HepG2 (cell line): ENCODE data around the gene SNRNP48. TPM values are rescaled to one million over a fixed set of nuclear protein-coding genes. Genes with fewer than 3 reads are reported as not detected.

Source experiments
- RAD51 ChIP-seq: fragments of 450-650 bp; IDR thresholded peaks from 2 replicates; pipeline ENCODE4 v1.6.1; 2016; ENCODE audit warnings: borderline replicate concordance
- SIX4 ChIP-seq: sonication (generic); formaldehyde crosslinking; IDR thresholded peaks from 2 replicates; pipeline ENCODE4 v1.4.0; 2020; ENCODE audit warnings: missing genetic modification reagents
- TEAD2 ChIP-seq: sonication (generic); formaldehyde crosslinking; IDR thresholded peaks from 2 replicates; pipeline ENCODE4 v1.9.0; 2021; ENCODE audit warnings: missing genetic modification reagents
- TOPORS ChIP-seq: sonication (generic); formaldehyde crosslinking; IDR thresholded peaks from 2 replicates; pipeline ENCODE4 v1.8.0; 2023; ENCODE audit warnings: mild to moderate bottlenecking, missing genetic modification reagents
- polyA plus RNA-seq, 8 experiments: library from polyadenylated mRNA; depleted of rRNA in 3 of 8; stranded (reverse) in 7 of 8; unstranded in 1 of 8; fragments of >200 nt; fragmentation: Illumina TruSeq in 4 of 8; extraction: Trizol in 4 of 8; gene quantifications; 2 replicates each; pipeline versions ENCODE4 v1.2.1 to v1.2.3, GENCODE V29; 2011 to 2016; ENCODE audit warnings: low read depth in 4 of 8, missing spikeins in 1 of 8, mixed read lengths in 1 of 8; ENCODE audit not compliant: insufficient read depth in 1 of 8
- total RNA-seq, 5 experiments: library from RNA; depleted of rRNA; stranded (reverse); fragments of >200 nt; fragmentation: Illumina TruSeq; extraction: Trizol; gene quantifications; 2 replicates each; pipeline ENCODE4 v1.2.3, GENCODE V29; 2016; ENCODE audit warnings: low read depth in 1 of 5
- TF ChIP-seq, protein P1 (sequence below): sonication (generic); formaldehyde crosslinking; IDR thresholded peaks from 2 replicates; pipeline ENCODE4 v1.4.0; 2020; ENCODE audit warnings: missing genetic modification reagents, borderline replicate concordance
- TF ChIP-seq, protein P2 (sequence below): sonication (generic); formaldehyde crosslinking; IDR thresholded peaks from 2 replicates; pipeline ENCODE4 v1.4.0; 2020; ENCODE audit warnings: missing genetic modification reagents, borderline replicate concordance
- TF ChIP-seq, protein P3 (sequence below): sonication (generic); formaldehyde crosslinking; IDR thresholded peaks from 2 replicates; pipeline ENCODE4 v1.4.0; 2020; ENCODE audit warnings: missing genetic modification reagents
- TF ChIP-seq, protein P4 (sequence below): sonication (generic); formaldehyde crosslinking; IDR thresholded peaks from 2 replicates; pipeline ENCODE4 v1.4.0; 2020; ENCODE audit warnings: low read depth, mild to moderate bottlenecking, missing genetic modification reagents
- TF ChIP-seq, protein P5 (sequence below): sonication (generic); formaldehyde crosslinking; IDR thresholded peaks from 2 replicates; pipeline ENCODE4 v1.5.1; 2020; ENCODE audit warnings: missing genetic modification reagents, mild to moderate bottlenecking, borderline replicate concordance
- TF ChIP-seq, protein P6 (sequence below): sonication (generic); formaldehyde crosslinking; IDR thresholded peaks from 2 replicates; pipeline ENCODE4 v1.4.0; 2020; ENCODE audit warnings: missing genetic modification reagents, low read depth, mild to moderate bottlenecking, borderline replicate concordance

SNRNP48 gene
- total and polyA plus RNA-seq, 2 of the 13 experiments (the other 11 are each of a cell fraction or from before 2014, with no cell fraction given): 17.5 to 47.5 TPM

DNA sequence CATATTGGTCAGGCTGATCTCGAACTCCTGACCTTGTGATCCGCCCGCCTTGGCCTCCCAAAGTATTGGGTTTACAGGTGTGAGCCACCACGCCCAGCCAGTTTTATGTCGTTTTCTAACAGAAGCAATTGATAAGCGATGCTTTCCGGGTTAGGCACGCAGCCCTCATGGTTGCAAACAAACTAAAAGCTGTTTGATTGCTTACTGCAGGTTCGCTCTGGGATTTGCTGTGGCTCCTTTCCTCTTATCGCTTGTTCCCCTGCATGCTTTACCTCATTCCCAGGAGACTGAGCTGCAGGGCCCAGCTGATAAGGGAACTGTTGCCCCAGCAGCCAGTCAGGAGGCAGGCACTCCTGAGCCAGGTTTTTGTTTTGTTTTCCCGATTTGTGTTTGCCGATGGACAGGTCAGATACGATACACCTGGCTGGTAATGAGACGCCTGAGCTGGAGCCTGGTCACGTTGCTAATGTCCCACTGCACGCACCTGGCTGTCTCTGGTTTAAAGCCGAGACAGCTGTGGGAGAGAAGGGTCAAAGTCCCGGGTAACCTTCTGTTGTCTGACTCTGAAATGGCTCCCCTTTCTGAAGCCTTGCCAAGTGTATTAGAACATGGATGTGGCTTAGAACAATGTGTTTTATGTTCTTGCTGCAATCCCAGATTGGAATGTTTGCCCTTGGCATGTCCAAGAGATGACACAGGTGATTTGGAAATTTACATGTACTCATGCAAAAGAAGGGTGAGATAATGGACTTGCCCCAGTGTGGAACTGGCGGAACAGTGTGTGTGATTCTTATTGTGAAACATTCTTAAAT, 28.6 kb upstream of the SNRNP48 start (continued):
- TF ChIP-seq, protein P1, sequence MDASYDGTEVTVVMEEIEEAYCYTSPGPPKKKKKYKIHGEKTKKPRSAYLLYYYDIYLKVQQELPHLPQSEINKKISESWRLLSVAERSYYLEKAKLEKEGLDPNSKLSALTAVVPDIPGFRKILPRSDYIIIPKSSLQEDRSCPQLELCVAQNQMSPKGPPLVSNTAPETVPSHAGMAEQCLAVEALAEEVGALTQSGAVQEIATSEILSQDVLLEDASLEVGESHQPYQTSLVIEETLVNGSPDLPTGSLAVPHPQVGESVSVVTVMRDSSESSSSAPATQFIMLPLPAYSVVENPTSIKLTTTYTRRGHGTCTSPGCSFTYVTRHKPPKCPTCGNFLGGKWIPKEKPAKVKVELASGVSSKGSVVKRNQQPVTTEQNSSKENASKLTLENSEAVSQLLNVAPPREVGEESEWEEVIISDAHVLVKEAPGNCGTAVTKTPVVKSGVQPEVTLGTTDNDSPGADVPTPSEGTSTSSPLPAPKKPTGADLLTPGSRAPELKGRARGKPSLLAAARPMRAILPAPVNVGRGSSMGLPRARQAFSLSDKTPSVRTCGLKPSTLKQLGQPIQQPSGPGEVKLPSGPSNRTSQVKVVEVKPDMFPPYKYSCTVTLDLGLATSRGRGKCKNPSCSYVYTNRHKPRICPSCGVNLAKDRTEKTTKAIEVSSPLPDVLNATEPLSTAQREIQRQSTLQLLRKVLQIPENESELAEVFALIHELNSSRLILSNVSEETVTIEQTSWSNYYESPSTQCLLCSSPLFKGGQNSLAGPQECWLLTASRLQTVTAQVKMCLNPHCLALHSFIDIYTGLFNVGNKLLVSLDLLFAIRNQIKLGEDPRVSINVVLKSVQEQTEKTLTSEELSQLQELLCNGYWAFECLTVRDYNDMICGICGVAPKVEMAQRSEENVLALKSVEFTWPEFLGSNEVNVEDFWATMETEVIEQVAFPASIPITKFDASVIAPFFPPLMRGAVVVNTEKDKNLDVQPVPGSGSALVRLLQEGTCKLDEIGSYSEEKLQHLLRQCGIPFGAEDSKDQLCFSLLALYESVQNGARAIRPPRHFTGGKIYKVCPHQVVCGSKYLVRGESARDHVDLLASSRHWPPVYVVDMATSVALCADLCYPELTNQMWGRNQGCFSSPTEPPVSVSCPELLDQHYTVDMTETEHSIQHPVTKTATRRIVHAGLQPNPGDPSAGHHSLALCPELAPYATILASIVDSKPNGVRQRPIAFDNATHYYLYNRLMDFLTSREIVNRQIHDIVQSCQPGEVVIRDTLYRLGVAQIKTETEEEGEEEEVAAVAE: peak; percentile 85; the same call in 1 of the 2 replicates
- TF ChIP-seq RAD51 (no peak), TEAD2 (no peak), SIX4 (peak; percentile 95), TOPORS (peak; percentile 72)
- TF ChIP-seq, protein P2, sequence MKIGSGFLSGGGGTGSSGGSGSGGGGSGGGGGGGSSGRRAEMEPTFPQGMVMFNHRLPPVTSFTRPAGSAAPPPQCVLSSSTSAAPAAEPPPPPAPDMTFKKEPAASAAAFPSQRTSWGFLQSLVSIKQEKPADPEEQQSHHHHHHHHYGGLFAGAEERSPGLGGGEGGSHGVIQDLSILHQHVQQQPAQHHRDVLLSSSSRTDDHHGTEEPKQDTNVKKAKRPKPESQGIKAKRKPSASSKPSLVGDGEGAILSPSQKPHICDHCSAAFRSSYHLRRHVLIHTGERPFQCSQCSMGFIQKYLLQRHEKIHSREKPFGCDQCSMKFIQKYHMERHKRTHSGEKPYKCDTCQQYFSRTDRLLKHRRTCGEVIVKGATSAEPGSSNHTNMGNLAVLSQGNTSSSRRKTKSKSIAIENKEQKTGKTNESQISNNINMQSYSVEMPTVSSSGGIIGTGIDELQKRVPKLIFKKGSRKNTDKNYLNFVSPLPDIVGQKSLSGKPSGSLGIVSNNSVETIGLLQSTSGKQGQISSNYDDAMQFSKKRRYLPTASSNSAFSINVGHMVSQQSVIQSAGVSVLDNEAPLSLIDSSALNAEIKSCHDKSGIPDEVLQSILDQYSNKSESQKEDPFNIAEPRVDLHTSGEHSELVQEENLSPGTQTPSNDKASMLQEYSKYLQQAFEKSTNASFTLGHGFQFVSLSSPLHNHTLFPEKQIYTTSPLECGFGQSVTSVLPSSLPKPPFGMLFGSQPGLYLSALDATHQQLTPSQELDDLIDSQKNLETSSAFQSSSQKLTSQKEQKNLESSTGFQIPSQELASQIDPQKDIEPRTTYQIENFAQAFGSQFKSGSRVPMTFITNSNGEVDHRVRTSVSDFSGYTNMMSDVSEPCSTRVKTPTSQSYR (CRISPR knock-in tag): peak; percentile 67; the same call in 1 of the 2 replicates
- TF ChIP-seq, protein P3, sequence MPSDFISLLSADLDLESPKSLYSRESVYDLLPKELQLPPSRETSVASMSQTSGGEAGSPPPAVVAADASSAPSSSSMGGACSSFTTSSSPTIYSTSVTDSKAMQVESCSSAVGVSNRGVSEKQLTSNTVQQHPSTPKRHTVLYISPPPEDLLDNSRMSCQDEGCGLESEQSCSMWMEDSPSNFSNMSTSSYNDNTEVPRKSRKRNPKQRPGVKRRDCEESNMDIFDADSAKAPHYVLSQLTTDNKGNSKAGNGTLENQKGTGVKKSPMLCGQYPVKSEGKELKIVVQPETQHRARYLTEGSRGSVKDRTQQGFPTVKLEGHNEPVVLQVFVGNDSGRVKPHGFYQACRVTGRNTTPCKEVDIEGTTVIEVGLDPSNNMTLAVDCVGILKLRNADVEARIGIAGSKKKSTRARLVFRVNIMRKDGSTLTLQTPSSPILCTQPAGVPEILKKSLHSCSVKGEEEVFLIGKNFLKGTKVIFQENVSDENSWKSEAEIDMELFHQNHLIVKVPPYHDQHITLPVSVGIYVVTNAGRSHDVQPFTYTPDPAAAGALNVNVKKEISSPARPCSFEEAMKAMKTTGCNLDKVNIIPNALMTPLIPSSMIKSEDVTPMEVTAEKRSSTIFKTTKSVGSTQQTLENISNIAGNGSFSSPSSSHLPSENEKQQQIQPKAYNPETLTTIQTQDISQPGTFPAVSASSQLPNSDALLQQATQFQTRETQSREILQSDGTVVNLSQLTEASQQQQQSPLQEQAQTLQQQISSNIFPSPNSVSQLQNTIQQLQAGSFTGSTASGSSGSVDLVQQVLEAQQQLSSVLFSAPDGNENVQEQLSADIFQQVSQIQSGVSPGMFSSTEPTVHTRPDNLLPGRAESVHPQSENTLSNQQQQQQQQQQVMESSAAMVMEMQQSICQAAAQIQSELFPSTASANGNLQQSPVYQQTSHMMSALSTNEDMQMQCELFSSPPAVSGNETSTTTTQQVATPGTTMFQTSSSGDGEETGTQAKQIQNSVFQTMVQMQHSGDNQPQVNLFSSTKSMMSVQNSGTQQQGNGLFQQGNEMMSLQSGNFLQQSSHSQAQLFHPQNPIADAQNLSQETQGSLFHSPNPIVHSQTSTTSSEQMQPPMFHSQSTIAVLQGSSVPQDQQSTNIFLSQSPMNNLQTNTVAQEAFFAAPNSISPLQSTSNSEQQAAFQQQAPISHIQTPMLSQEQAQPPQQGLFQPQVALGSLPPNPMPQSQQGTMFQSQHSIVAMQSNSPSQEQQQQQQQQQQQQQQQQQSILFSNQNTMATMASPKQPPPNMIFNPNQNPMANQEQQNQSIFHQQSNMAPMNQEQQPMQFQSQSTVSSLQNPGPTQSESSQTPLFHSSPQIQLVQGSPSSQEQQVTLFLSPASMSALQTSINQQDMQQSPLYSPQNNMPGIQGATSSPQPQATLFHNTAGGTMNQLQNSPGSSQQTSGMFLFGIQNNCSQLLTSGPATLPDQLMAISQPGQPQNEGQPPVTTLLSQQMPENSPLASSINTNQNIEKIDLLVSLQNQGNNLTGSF (CRISPR knock-in tag): peak; percentile 49; the same call in 1 of the 2 replicates
- TF ChIP-seq, protein P4, sequence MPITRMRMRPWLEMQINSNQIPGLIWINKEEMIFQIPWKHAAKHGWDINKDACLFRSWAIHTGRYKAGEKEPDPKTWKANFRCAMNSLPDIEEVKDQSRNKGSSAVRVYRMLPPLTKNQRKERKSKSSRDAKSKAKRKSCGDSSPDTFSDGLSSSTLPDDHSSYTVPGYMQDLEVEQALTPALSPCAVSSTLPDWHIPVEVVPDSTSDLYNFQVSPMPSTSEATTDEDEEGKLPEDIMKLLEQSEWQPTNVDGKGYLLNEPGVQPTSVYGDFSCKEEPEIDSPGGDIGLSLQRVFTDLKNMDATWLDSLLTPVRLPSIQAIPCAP: peak; percentile 42; the same call in 1 of the 2 replicates
- TF ChIP-seq, protein P5, sequence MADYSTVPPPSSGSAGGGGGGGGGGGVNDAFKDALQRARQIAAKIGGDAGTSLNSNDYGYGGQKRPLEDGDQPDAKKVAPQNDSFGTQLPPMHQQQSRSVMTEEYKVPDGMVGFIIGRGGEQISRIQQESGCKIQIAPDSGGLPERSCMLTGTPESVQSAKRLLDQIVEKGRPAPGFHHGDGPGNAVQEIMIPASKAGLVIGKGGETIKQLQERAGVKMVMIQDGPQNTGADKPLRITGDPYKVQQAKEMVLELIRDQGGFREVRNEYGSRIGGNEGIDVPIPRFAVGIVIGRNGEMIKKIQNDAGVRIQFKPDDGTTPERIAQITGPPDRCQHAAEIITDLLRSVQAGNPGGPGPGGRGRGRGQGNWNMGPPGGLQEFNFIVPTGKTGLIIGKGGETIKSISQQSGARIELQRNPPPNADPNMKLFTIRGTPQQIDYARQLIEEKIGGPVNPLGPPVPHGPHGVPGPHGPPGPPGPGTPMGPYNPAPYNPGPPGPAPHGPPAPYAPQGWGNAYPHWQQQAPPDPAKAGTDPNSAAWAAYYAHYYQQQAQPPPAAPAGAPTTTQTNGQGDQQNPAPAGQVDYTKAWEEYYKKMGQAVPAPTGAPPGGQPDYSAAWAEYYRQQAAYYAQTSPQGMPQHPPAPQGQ (CRISPR knock-in tag): no peak
- TF ChIP-seq, protein P6, sequence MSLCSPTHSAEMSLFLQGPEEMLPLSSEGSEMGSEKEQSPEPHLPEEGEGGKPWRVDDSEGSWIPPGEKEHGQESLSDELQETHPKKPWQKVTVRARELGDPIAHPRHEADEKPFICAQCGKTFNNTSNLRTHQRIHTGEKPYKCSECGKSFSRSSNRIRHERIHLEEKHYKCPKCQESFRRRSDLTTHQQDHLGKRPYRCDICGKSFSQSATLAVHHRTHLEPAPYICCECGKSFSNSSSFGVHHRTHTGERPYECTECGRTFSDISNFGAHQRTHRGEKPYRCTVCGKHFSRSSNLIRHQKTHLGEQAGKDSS (CRISPR knock-in tag): peak; percentile 86; the same call in 1 of the 2 replicates
